ENCODE data around the gene SNX25.
"Not testable (repeated sequence)": the region's sequence is repeated elsewhere in the genome, so short reads cannot be mapped to it uniquely, and the experiment has no call there.

SNX25 gene

GRCh38 chr4:185358959-185359358 lies 149.6 kb downstream of the SNX25 start:
- Mint-ChIP-seq H3K27ac (no peak overlapping the region), H3K4me1 (ENCODE audit: low read depth) (no peaks in the 10 kb centered on the region), H3K4me3 (no peak overlapping the region), H3K9me3 (no peaks in the 10 kb centered on the region), H3K36me3 (ENCODE audit: low read depth) (peaks cover 11% of the 10 kb centered on the region), H3K27me3 (ENCODE audit: low read depth) (no peaks in the 10 kb centered on the region)

GRCh38 chr4:185359767-185360446 lies 150.5 kb downstream of the SNX25 start:
- Mint-ChIP-seq H3K4me1 (ENCODE audit: low read depth) (no peaks in the 10 kb centered on the region), H3K9me3 (no peaks in the 10 kb centered on the region), H3K36me3 (ENCODE audit: low read depth) (peaks cover 8% of the 10 kb centered on the region), H3K4me3 (no peak overlapping the region), H3K27ac (no peak overlapping the region), H3K27me3 (ENCODE audit: low read depth) (no peaks in the 10 kb centered on the region)

- H3K4me1 Mint-ChIP-seq (ENCODE audit: low read depth), result no peaks in the 10 kb centered on the region
- no peak overlapping the region for H3K27ac Mint-ChIP-seq
- H3K36me3 Mint-ChIP-seq (ENCODE audit: low read depth), result peaks cover 8% of the 10 kb centered on the region
- H3K4me3 Mint-ChIP-seq, result no peak overlapping the region
- H3K9me3 Mint-ChIP-seq, result no peaks in the 10 kb centered on the region
- no peaks in the 10 kb centered on the region for H3K27me3 Mint-ChIP-seq (ENCODE audit: low read depth)
Measured at GRCh38 chr4:185361872-185362271, 152.5 kb downstream of the SNX25 start.

- H3K27ac Mint-ChIP-seq; H3K36me3 Mint-ChIP-seq (ENCODE audit: low read depth); H3K4me3 Mint-ChIP-seq; H3K4me1 Mint-ChIP-seq (ENCODE audit: low read depth); H3K27me3 Mint-ChIP-seq (ENCODE audit: low read depth); H3K9me3 Mint-ChIP-seq: not testable (repeated sequence)
Measured at GRCh38 chr4:185362570-185362969, 153.2 kb downstream of the SNX25 start.

- Mint-ChIP-seq H3K9me3 (no peaks in the 10 kb centered on the region), H3K4me3 (no peak overlapping the region), H3K36me3 (ENCODE audit: low read depth) (peaks cover 3% of the 10 kb centered on the region), H3K4me1 (ENCODE audit: low read depth) (no peaks in the 10 kb centered on the region), H3K27ac (no peak overlapping the region), H3K27me3 (ENCODE audit: low read depth) (no peaks in the 10 kb centered on the region)
Measured at GRCh38 chr4:185363251-185363650, 153.9 kb downstream of the SNX25 start.

- no peaks in the 10 kb centered on the region for H3K9me3 Mint-ChIP-seq
- H3K4me3 Mint-ChIP-seq, result no peak overlapping the region
- H3K27me3 Mint-ChIP-seq (ENCODE audit: low read depth), result no peaks in the 10 kb centered on the region
- peaks cover 3% of the 10 kb centered on the region for H3K36me3 Mint-ChIP-seq (ENCODE audit: low read depth)
- no peak overlapping the region for H3K27ac Mint-ChIP-seq
- H3K4me1 Mint-ChIP-seq (ENCODE audit: low read depth), result no peaks in the 10 kb centered on the region
Measured at GRCh38 chr4:185364886-185365285, 155.5 kb downstream of the SNX25 start.

- peaks cover 2% of the 10 kb centered on the region for H3K4me1 Mint-ChIP-seq (ENCODE audit: low read depth)
- H3K27ac Mint-ChIP-seq, result no peak overlapping the region
- no peaks in the 10 kb centered on the region for H3K9me3 Mint-ChIP-seq
- H3K36me3 Mint-ChIP-seq (ENCODE audit: low read depth), result no peaks in the 10 kb centered on the region
- no peak overlapping the region for H3K4me3 Mint-ChIP-seq
- H3K27me3 Mint-ChIP-seq (ENCODE audit: low read depth), result no peaks in the 10 kb centered on the region
Measured at GRCh38 chr4:185369731-185370130, 160.3 kb downstream of the SNX25 start.

GRCh38 chr4:185370268-185370949 lies 161.0 kb downstream of the SNX25 start:
- H3K27ac Mint-ChIP-seq, result no peak overlapping the region
- H3K9me3 Mint-ChIP-seq, result no peaks in the 10 kb centered on the region

GRCh38 chr4:185371702-185372101 lies 162.3 kb downstream of the SNX25 start:
- Mint-ChIP-seq H3K27me3 (ENCODE audit: low read depth) (no peaks in the 10 kb centered on the region), H3K36me3 (ENCODE audit: low read depth) (no peaks in the 10 kb centered on the region), H3K4me1 (ENCODE audit: low read depth) (peaks cover 2% of the 10 kb centered on the region), H3K4me3 (no peak overlapping the region), H3K9me3 (no peaks in the 10 kb centered on the region), H3K27ac (no peak overlapping the region)

More at GRCh38 chr4:185370268-185370949, 161.0 kb downstream of the SNX25 start:
- H3K4me3 Mint-ChIP-seq, result no peak overlapping the region
- no peaks in the 10 kb centered on the region for H3K36me3 Mint-ChIP-seq (ENCODE audit: low read depth)
- peaks cover 2% of the 10 kb centered on the region for H3K4me1 Mint-ChIP-seq (ENCODE audit: low read depth)
- H3K27me3 Mint-ChIP-seq (ENCODE audit: low read depth), result no peaks in the 10 kb centered on the region

GRCh38 chr4:185374027-185374426 lies 164.6 kb downstream of the SNX25 start:
- Mint-ChIP-seq H3K36me3 (ENCODE audit: low read depth) (no peaks in the 10 kb centered on the region), H3K27me3 (ENCODE audit: low read depth) (no peaks in the 10 kb centered on the region), H3K4me1 (ENCODE audit: low read depth) (peaks cover 2% of the 10 kb centered on the region), H3K27ac (no peak overlapping the region), H3K4me3 (no peak overlapping the region), H3K9me3 (no peaks in the 10 kb centered on the region)

GRCh38 chr4:185374573-185374972 lies 165.2 kb downstream of the SNX25 start:
- H3K27me3 Mint-ChIP-seq (ENCODE audit: low read depth), result no peaks in the 10 kb centered on the region
- no peaks in the 10 kb centered on the region for H3K9me3 Mint-ChIP-seq
- no peak overlapping the region for H3K4me3 Mint-ChIP-seq
- H3K27ac Mint-ChIP-seq, result no peak overlapping the region
- H3K36me3 Mint-ChIP-seq (ENCODE audit: low read depth), result no peaks in the 10 kb centered on the region
- H3K4me1 Mint-ChIP-seq (ENCODE audit: low read depth), result peaks cover 2% of the 10 kb centered on the region

GRCh38 chr4:185378264-185378663 lies 168.9 kb downstream of the SNX25 start:
- peaks cover 8% of the 10 kb centered on the region for H3K9me3 Mint-ChIP-seq

GRCh38 chr4:185379326-185380295 lies 170.2 kb downstream of the SNX25 start:
- peaks cover 8% of the 10 kb centered on the region for H3K9me3 Mint-ChIP-seq
- no peak overlapping the region for H3K27ac Mint-ChIP-seq
- no peaks in the 10 kb centered on the region for H3K27me3 Mint-ChIP-seq (ENCODE audit: low read depth)
- peaks cover 6% of the 10 kb centered on the region for H3K4me1 Mint-ChIP-seq (ENCODE audit: low read depth)
- H3K36me3 Mint-ChIP-seq (ENCODE audit: low read depth), result peaks cover 11% of the 10 kb centered on the region
- no peak overlapping the region for H3K4me3 Mint-ChIP-seq

More at GRCh38 chr4:185378264-185378663, 168.9 kb downstream of the SNX25 start:
- Mint-ChIP-seq H3K27ac (no peak overlapping the region), H3K36me3 (ENCODE audit: low read depth) (peaks cover 8% of the 10 kb centered on the region), H3K27me3 (ENCODE audit: low read depth) (no peaks in the 10 kb centered on the region), H3K4me1 (ENCODE audit: low read depth) (peaks cover 2% of the 10 kb centered on the region), H3K4me3 (no peak overlapping the region)

GRCh38 chr4:185380320-185380719 lies 170.9 kb downstream of the SNX25 start:
- H3K27ac Mint-ChIP-seq, result no peak overlapping the region
- no peaks in the 10 kb centered on the region for H3K27me3 Mint-ChIP-seq (ENCODE audit: low read depth)
- H3K36me3 Mint-ChIP-seq (ENCODE audit: low read depth), result peaks cover 13% of the 10 kb centered on the region
- H3K4me3 Mint-ChIP-seq, result no peak overlapping the region
- peaks cover 8% of the 10 kb centered on the region for H3K9me3 Mint-ChIP-seq
- peaks cover 10% of the 10 kb centered on the region for H3K4me1 Mint-ChIP-seq (ENCODE audit: low read depth)
